ENCODE results near the gene GATAD2A.

DNA sequence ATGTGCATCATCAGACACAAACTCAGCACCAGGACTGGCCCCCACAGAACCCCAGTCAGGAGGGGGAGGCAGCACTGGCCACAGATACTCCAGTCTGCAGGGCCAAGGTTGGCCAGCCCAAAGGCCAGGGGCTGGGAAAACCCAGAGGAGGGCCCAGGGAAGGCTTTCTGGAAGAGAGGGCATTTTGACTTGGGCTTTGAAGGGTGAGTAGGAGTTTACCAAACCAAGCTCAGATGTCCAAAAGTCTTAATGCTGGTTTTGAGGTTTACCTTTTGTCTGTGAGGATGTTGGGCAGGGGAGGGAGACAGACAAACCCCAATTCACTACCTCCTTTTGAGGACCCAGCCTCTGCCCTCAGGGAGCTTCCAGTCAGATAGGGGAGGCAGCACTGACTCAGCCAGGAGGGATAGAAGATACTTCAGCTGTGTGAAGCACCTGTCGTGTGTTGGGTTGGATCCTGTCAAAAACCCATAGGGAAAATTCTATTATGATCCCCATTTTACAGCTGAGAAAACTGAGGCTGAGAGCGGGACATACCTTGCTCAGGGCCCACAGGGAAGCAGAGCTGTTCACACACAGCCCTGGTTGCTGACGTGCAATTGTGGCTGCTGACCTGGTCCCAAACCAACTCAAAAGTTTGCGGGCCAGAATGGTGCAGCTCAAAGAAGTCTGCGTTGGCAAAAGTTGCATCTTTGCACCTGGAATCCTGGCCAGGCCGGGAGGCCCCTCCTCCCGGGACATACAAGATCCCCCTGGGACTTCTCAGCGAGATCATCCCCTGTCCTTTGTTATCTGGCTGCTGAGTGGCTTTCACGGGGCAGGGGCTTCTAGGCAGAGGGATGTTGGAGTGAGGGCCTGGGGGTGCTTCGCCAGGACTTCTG lies 145.7 kb downstream of the GATAD2A start:
- TF ChIP-seq YY1 (IDR thresholded peaks at IDR 0.05; ENCODE audit: insufficient read depth, insufficient read length), result no peak
- TF ChIP-seq SUZ12 (IDR thresholded peaks at IDR 0.05; ENCODE audit: extremely low read depth, insufficient read depth, insufficient read length), result no peak

Data from NT2/D1 (cell line).